HepG2 (cell line): Measurements from ENCODE around the gene ALMS1. TPM values are rescaled to one million over a fixed set of nuclear protein-coding genes. Genes with fewer than 3 reads are reported as not detected.

Source experiments
- ATF7-NPFF ChIP-seq: sonication (generic); formaldehyde crosslinking; IDR thresholded peaks from 2 replicates; pipeline ENCODE4 v1.8.1; 2023; ENCODE audit warnings: mild to moderate bottlenecking, low read depth, missing genetic modification reagents, moderate library complexity
- DMAP1 ChIP-seq: IDR thresholded peaks from 2 replicates; pipeline ENCODE4 v1.6.1; 2016
- FOXK2 ChIP-seq: fragments of 450-650 bp; IDR thresholded peaks from 2 replicates; pipeline ENCODE4 v1.6.1; 2016
- GATAD2A ChIP-seq: IDR thresholded peaks from 2 replicates; pipeline ENCODE4 v1.6.1; 2016
- MAFF ChIP-seq: IDR thresholded peaks from 2 replicates; pipeline ENCODE4 v1.6.1; 2011; ENCODE audit warnings: low read depth, low read length, improper control_type of control experiment
- MED1 ChIP-seq: sonication (generic); formaldehyde crosslinking; IDR thresholded peaks from 2 replicates; pipeline ENCODE4 v1.4.0; 2020; ENCODE audit warnings: missing genetic modification reagents
- MIER2 ChIP-seq: IDR thresholded peaks from 2 replicates; pipeline ENCODE4 v1.6.1; 2016; ENCODE audit warnings: missing biosample characterization, missing genetic modification reagents
- NR2F1 ChIP-seq, 2 experiments: fragments of 450-650 bp in 1 of 2; formaldehyde crosslinking in 1 of 2; IDR thresholded peaks; 2 replicates each; pipeline versions ENCODE4 v1.5.0 to v1.6.1; 2016 to 2020; ENCODE audit warnings: mild to moderate bottlenecking in 1 of 2, missing compliant biosample characterization in 1 of 2, missing genetic modification reagents in 1 of 2, moderate library complexity in 1 of 2
- PLRG1 ChIP-seq: fragments of 450-650 bp; conservative IDR thresholded peaks from 2 replicates; pipeline ENCODE4 v1.6.1; 2016
- SIX1 ChIP-seq: sonication (generic); formaldehyde crosslinking; IDR thresholded peaks from 2 replicates; pipeline ENCODE4 v1.4.0; 2020; ENCODE audit warnings: missing genetic modification reagents, borderline replicate concordance
- SPEN ChIP-seq: sonication (generic); formaldehyde crosslinking; IDR thresholded peaks from 2 replicates; pipeline ENCODE4 v1.5.1; 2020; ENCODE audit warnings: low read depth, mild to moderate bottlenecking, missing genetic modification reagents
- ZBTB38 ChIP-seq: sonication (generic); formaldehyde crosslinking; IDR thresholded peaks from 2 replicates; pipeline ENCODE4 v1.5.1; 2020; ENCODE audit warnings: mild to moderate bottlenecking, missing genetic modification reagents
- ZMYM4 ChIP-seq: sonication (generic); formaldehyde crosslinking; IDR thresholded peaks from 2 replicates; pipeline ENCODE4 v1.8.1; 2023; ENCODE audit warnings: mild to moderate bottlenecking, missing genetic modification reagents
- ZNF629 ChIP-seq: sonication (generic); formaldehyde crosslinking; conservative IDR thresholded peaks from 2 replicates; pipeline ENCODE4 v1.5.0; 2020; ENCODE audit warnings: missing genetic modification reagents
- ZNF773 ChIP-seq: sonication (generic); formaldehyde crosslinking; IDR thresholded peaks from 2 replicates; pipeline ENCODE4 v1.4.0; 2020; ENCODE audit warnings: missing genetic modification reagents, borderline replicate concordance
- ZNF792 ChIP-seq: IDR thresholded peaks from 2 replicates; pipeline ENCODE4 v1.6.1; 2016
- polyA plus RNA-seq, 8 experiments: library from polyadenylated mRNA; depleted of rRNA in 3 of 8; stranded (reverse) in 7 of 8; unstranded in 1 of 8; fragments of >200 nt; fragmentation: Illumina TruSeq in 4 of 8; extraction: Trizol in 4 of 8; gene quantifications; 2 replicates each; pipeline versions ENCODE4 v1.2.1 to v1.2.3, GENCODE V29; 2011 to 2016; ENCODE audit warnings: low read depth in 4 of 8, missing spikeins in 1 of 8, mixed read lengths in 1 of 8; ENCODE audit not compliant: insufficient read depth in 1 of 8
- total RNA-seq, 5 experiments: library from RNA; depleted of rRNA; stranded (reverse); fragments of >200 nt; fragmentation: Illumina TruSeq; extraction: Trizol; gene quantifications; 2 replicates each; pipeline ENCODE4 v1.2.3, GENCODE V29; 2016; ENCODE audit warnings: low read depth in 1 of 5
- TF ChIP-seq, protein P1 (sequence below), 2 experiments: sonication (generic) in 1 of 2; formaldehyde crosslinking in 1 of 2; IDR thresholded peaks; 2 replicates each; pipeline versions ENCODE4 v1.6.1 to v1.9.0; 2014 to 2022; ENCODE audit warnings: antibody characterized with exemption in 1 of 2, borderline replicate concordance in 1 of 2, inconsistent platforms in 1 of 2, low read depth in 1 of 2, missing genetic modification reagents in 1 of 2
- TF ChIP-seq, protein P2 (sequence below): sonication (generic); formaldehyde crosslinking; IDR thresholded peaks from 2 replicates; pipeline ENCODE4 v1.9.0; 2021; ENCODE audit warnings: missing genetic modification reagents, borderline replicate concordance
- TF ChIP-seq, protein P3 (sequence below): sonication (generic); formaldehyde crosslinking; IDR thresholded peaks from 2 replicates; pipeline ENCODE4 v1.5.0; 2020; ENCODE audit warnings: missing genetic modification reagents
- TF ChIP-seq, protein P4 (sequence below): sonication (generic); formaldehyde crosslinking; IDR thresholded peaks from 2 replicates; pipeline ENCODE4 v1.4.0; 2020; ENCODE audit warnings: missing genetic modification reagents

ALMS1 gene
- total and polyA plus RNA-seq, 2 of the 13 experiments (the other 11 are each of a cell fraction or from before 2014, with no cell fraction given), result 12.9 to 21.2 TPM

DNA sequence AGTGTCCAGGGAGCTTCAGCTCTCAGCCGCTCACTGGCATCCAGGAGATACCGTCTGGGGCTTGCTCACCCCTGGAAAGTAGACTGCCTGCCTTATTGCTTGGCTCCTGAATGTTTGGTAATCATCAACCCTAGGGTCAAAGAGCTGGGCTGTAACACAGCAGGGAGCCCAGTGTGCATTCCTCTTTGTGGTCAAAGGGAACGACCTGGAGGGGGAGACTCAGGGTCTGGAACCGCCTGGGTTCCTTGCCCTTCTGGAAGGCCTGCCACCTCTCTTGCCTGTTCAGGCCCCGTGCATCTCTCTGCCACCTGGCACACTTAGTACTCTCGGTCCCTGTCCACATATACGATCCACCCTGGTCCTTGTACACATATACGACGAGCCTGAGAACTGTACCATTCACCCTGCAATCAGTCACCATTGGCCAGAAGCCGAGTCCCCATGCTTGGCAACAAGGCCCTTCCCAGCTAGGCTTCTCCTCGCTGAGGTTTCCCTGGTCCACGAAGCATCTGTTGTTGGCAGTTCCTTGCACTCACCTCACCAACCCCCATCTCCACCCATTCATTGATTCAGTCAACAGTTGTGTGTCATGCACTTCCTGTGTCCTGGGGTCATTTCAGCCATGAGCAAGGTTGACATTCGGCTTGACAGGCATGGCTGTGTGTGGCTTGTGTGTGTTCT is 256.8 kb downstream of the ALMS1 start, which contains the start of gene NAT8 (continued):
- TF ChIP-seq ZNF773 (CRISPR knock-in tag) (no peak), FOXK2 (no peak), MED1 (CRISPR knock-in tag) (peak; percentile 59), SPEN (CRISPR knock-in tag) (peak; percentile 61; the same call in 1 of the 2 replicates), PLRG1 (no peak), ZNF629 (CRISPR knock-in tag) (peak; percentile 35; the same call in 1 of the 2 replicates), ZMYM4 (CRISPR knock-in tag) (peak; percentile 79), ZNF792 (CRISPR knock-in tag) (peak; percentile 71; the same call in 1 of the 2 replicates), NR2F1 (CRISPR knock-in tag; IDR thresholded peaks at IDR 0.05) (peak; percentile 58 to 79; a peak in 3 of 4 replicates), DMAP1 (CRISPR knock-in tag) (no peak; the same call in 1 of the 2 replicates), MIER2 (peak; percentile 76), SIX1 (CRISPR knock-in tag) (no peak), ZBTB38 (no peak), MAFF (no peak), GATAD2A (peak; percentile 77), ATF7-NPFF (CRISPR knock-in tag) (no peak)
- TF ChIP-seq, protein P1, sequence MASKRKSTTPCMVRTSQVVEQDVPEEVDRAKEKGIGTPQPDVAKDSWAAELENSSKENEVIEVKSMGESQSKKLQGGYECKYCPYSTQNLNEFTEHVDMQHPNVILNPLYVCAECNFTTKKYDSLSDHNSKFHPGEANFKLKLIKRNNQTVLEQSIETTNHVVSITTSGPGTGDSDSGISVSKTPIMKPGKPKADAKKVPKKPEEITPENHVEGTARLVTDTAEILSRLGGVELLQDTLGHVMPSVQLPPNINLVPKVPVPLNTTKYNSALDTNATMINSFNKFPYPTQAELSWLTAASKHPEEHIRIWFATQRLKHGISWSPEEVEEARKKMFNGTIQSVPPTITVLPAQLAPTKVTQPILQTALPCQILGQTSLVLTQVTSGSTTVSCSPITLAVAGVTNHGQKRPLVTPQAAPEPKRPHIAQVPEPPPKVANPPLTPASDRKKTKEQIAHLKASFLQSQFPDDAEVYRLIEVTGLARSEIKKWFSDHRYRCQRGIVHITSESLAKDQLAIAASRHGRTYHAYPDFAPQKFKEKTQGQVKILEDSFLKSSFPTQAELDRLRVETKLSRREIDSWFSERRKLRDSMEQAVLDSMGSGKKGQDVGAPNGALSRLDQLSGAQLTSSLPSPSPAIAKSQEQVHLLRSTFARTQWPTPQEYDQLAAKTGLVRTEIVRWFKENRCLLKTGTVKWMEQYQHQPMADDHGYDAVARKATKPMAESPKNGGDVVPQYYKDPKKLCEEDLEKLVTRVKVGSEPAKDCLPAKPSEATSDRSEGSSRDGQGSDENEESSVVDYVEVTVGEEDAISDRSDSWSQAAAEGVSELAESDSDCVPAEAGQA (IDR thresholded peaks at IDR 0.05; ENCODE audit: low read depth), result peak; percentile 14; the same call in 1 of the 2 replicates
- TF ChIP-seq, protein P1 (CRISPR knock-in tag; IDR thresholded peaks at IDR 0.05; ENCODE audit: borderline replicate concordance), result no peak
- TF ChIP-seq, protein P2, sequence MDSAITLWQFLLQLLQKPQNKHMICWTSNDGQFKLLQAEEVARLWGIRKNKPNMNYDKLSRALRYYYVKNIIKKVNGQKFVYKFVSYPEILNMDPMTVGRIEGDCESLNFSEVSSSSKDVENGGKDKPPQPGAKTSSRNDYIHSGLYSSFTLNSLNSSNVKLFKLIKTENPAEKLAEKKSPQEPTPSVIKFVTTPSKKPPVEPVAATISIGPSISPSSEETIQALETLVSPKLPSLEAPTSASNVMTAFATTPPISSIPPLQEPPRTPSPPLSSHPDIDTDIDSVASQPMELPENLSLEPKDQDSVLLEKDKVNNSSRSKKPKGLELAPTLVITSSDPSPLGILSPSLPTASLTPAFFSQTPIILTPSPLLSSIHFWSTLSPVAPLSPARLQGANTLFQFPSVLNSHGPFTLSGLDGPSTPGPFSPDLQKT (CRISPR knock-in tag), result no peak
- TF ChIP-seq, protein P3, sequence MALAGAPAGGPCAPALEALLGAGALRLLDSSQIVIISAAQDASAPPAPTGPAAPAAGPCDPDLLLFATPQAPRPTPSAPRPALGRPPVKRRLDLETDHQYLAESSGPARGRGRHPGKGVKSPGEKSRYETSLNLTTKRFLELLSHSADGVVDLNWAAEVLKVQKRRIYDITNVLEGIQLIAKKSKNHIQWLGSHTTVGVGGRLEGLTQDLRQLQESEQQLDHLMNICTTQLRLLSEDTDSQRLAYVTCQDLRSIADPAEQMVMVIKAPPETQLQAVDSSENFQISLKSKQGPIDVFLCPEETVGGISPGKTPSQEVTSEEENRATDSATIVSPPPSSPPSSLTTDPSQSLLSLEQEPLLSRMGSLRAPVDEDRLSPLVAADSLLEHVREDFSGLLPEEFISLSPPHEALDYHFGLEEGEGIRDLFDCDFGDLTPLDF (CRISPR knock-in tag), result no peak
- TF ChIP-seq, protein P4, sequence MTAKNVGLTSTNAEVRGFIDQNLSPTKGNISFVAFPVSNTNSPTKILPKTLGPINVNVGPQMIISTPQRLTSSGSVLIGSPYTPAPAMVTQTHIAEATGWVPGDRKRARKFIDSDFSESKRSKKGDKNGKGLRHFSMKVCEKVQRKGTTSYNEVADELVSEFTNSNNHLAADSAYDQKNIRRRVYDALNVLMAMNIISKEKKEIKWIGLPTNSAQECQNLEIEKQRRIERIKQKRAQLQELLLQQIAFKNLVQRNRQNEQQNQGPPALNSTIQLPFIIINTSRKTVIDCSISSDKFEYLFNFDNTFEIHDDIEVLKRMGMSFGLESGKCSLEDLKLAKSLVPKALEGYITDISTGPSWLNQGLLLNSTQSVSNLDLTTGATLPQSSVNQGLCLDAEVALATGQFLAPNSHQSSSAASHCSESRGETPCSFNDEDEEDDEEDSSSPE (CRISPR knock-in tag), result no peak; the same call in 1 of the 2 replicates
